HG03558 (cell line): Measurements from ENCODE around the gene AUNIP.

Experiments
- ATAC-seq: cut with Tn5 transposase; IDR thresholded peaks from one replicate; pipeline ENCODE4 v1.9.1; 2021; ENCODE audit warnings: moderate number of reproducible peaks; ENCODE audit not compliant: unreplicated experiment; ENCODE audit errors: extremely low read depth

AUNIP gene

DNA sequence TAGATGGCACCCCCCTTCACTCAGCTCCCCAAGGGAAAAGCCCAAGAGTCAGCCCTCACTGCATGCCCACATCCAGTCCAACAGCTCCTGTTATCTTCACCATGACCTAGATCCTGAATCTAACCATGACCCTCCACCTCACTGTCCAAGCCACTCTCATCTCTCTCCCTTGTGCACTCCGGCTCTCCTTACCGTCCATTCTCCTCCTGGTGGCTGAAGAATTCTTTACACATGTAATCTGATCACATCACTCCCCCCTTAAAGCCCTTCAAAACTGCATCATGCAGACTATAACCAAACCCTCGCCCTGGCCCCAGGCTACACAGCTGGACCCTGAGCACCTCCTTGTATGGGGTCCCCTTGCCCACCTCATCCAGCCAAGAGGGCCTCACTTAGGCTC is 30.2 kb upstream of the AUNIP start:
- no peak for ATAC-seq

DNA sequence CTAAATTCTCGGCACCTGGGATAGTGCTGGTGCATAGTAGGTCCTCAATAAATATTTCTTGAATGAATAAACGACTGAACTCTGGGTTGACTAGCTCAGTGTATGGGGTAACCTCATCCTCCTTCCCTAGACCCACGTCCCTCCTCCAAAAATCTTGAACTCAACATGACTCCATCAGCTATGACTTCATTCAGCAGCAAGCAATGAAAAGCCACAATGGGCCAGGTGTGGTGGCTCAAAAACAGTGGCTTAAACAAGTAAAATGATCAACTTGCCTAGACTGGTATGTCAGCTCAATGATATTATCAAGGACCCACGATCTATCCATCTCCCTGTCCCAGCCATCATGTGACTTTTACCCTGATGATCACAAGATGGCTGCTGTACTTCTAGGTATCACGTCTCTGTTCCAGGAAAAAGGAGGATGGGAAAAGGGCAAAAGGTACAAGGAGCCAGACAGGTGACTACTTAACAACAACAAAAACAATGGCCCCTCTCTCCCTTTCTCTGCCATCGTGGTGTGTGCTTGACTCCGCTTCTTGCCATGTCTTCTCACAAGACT is 29.2 kb upstream of the AUNIP start:
- ATAC-seq: no peak

DNA sequence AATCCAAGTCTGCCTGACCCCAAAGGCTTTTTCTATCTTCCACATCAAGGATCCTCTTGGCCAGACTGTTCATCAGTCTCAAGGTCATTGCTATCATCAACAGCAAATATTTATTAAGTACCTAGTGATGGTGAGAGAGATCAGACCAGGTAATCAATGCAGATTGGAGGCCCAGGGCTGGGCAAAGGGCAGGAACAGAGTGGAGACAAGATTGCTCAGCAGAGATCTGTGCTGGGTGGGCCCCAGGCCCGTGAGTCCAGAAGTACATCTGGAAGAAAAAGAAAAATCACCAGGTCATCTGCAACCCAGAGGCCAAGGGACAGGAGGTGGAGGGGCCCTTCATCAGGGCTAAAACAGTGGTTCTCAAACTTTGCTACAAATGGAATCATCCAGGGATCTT is 26.3 kb upstream of the AUNIP start:
- no peak for ATAC-seq

DNA sequence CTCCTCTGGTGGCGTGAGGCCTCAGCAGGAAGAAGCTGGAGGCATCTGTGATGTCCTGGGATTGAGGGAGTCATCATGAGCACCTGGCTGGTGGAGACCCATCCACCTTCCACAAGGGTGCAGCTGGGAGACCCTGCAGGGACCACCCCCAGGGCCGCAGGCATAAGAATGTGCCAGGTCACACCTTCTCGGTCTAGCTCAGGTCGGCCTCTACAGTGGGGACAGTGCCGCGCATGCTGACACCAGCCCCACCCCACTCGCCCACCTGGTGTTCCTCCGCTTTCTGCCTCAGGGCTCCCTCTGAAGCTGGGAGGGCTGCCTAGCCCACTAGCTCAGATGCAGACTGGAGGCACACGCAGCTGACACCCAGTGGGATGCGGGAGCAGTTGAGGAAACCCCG is 22.0 kb upstream of the AUNIP start:
- ATAC-seq: no peak

DNA sequence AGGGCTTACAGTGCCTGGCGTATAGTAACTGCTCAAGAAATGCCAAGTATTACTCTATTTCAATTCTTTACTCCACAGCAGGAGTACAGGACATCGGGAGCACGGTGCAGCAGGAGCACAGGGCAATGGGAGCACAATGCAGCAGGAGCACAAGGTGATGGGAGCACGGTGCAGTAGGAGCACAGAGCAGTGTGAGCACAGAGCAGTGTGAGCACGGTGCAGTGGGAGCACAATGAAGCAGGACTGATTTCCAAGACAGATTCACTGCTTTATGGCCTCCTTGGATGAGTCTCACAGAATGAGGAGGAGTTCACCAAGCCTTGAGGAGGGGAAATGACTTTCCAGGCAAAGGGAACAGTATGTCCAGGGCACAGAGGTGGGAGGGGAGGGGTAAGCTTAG is 21.3 kb upstream of the AUNIP start:
- ATAC-seq: no peak

DNA sequence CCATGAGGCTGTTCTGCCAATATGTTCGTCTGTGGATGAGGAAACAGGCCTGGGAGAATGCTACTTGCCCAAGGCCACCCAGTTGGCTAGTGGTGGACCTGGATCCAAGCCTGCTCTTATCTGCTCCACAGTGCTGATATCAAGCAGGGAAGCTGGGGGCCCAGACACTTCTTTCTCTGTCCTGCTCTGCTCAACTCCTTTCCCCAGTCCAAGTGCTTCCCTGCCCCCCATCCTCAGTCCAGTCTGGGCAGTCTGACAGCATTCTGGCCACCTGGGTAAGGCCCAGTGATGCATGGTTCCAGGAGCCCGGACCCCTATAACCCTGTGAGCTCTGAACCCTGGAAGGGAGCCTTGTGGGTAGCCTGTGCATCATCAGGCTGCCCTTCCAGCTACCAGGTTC is 20.4 kb upstream of the AUNIP start:
- ATAC-seq: no peak

DNA sequence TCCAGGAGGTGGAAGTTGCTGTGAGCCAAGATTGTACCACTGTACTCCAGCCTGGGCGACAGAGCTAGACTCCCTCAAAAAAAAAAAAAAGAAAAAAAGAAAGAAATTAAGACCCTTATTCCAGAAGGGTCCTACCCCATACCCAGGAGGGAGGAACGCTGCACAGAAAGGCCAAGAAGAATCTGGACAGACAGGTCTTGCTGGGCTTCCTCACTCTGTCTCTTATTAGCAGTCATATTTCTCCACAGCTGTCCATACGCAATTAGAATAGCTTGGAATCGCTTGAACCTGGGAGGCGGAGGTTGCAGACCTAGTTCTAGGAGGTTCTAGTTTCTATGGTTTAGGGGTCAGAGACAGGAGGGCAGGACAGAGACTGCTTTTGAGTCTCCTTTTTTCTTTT is 19.4 kb upstream of the AUNIP start:
- ATAC-seq: no peak

DNA sequence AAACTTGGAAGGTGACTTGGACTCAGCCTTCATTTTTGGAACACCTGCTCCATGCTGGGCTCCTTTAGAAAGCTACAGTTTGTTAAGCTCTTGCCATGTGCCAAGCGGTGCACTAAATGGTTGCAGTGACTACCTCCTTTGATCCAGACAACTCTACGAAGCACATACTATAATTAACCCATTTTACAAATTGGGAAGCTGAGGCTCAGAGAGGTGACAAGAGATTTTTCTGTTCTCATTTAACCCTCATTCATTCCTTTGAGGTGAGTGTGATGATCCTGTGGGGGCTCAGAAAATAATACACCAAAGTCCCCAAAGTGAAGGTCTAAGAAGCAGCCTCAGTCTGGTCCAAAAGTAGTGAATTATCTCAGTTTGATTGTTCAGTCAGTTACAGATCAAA is 17.9 kb upstream of the AUNIP start:
- ATAC-seq: no peak

DNA sequence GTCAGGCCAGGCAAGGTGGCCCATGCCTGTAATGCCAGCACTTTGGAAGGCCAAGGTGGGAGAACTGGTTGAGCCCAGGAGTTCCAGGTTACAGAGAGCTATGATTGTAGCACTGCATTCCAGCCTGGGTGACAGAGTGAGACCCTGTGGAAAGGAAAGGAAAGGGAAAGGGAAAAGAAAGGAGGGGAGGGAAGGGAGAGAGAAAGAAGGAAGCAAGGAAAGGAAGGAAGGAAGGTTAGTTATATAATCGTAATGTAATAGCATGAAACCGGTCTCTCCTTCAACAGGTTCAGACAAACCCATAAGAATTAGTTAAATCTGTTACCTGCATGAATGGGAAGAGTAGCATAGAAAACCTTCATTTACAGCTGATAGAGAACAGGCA is 17.4 kb upstream of the AUNIP start:
- ATAC-seq: no peak

DNA sequence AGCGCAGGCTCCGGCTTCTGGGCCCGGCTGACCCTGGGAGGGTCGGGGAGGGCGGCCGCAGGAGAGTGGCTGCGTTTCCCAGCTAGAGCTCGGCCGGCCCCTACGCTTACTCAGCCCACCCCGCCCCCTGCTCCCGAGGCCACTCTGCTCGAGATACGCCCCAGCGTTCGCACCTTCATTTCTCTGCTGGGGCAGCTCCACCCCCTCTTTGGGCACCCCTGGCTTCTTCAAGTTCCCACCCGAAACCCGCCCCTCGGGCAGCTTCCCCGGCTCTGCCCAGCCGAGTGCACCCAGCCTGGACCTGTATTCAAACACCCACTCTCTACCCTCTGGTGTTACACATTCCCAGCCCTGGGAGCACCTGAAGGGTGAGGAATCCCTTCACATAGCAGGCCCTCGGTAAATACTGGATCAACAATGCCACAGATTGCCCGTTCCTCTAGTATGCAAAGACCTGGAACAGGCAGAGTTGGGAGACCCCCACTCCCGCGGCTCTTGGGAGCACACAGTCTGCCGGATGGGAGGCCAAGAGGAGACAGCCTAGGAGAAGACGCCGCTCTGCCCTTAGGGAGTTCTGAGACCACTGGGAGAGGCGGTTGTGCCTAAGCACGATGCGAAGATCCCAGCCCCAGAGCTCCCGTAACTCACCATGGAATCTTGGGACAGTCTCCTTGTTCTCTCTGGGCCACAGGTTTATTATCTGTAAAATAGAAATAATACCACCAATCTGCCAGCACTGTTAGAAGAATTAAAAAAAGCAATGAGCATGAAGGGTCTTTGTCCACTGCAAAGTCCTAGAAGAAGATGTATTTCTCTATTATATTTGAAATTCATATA is 16.8 kb upstream of the AUNIP start:
- no peak for ATAC-seq

DNA sequence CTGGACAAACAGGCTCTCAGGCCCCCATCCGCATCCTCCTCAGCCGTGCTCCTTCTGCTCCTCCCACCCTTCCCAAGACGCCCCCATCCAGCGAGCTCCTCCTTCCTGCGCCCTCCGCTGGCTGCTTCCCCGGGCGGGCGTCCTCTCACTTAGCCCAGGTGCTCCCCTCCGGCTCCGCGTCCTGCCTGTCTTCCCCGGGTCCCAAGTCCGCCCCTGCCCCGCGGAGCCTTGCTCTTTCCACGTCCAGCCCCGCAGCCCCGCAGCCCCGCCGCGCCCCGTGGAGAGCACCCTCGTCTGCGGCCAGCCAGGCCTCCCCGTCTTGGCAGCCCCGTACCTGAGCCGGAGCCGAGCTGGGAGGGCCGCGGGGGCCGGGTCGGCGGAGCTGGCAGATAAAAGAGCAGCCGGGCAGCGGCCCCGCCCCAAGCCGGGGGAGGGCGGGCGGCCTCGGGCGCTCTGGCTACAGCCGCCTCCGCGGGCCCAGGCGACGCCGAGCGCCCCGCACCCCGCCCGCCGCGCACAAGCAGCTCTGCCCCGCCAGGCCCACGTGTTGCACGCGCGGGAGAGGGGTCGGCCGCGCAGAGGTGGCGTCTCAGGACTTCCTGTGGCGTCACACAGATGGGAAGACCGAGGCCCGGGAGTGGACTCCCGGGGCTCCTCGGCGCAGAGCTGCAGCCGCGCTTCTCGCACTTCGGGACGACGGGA is 16.0 kb upstream of the AUNIP start, which contains the start of gene PAQR7:
Gene PAQR7 (minus strand): TSS at position 555 of the 702 bp plus-strand sequence. CDS start 11,869 bp downstream, outside the sequence.
- ATAC-seq: no peak

DNA sequence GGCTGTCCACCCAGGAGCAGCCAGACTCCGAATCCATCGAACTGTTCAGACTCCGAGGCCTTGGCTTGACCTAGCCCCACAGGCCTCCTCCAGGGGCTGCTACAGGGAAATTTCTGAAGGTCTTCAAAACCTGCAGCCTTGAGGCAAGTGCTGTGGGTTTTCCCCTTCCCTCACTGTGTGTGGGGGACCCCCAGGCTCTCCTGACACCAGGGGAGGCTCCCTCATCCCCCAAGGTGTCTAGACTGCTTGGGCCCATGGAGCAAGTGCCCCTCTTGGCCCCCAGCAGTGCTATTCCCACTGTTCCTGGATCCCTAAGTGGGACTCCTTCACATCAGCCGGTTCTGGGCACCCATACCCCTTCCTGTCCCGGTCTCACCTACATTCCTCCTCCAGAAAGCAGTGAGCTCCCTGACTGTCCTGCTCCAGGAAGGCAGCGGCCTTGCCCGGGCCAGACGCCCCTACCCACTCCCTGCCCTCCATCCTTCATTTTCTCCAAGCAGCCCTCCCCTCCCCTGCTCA is 15.4 kb upstream of the AUNIP start:
- ATAC-seq: no peak

DNA sequence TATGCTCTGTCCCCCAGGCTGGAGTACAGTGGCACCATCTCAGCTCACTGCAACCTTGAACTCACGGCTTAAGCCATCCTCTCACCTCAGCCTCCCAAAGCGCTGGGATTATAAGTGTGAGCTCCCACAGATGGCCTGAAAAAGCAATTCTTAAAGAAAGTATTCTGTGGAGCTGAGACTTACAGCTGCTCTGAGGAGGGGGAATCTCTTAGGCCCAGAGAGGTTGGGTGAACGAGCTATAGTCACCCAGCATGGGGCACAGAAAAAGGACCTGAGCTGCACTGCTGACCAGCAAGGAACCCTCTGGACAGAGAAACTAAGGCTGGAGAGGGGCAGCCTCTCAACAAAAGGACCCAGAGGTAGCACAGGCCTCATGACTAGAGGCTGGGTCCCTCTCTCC is 15.0 kb upstream of the AUNIP start:
- no peak for ATAC-seq

DNA sequence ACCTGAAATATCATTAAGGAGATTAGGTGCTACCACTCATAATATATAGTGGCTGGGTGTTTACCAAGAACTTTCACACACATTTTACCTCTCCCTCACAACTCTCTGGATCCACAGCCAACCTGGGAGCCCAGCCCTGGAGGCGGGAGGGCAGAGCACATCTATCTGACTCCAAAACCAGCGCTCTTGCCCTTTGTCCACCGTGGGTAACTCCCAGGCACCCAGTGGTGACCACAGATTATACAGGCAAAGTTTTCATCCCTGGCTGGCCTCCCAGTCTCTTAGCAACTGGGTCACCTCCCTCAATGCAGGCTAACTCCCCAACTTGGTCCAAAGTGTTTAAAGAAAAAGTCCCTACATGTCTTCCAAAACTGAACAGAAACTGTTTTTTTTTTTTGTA is 13.9 kb upstream of the AUNIP start:
- no peak for ATAC-seq

DNA sequence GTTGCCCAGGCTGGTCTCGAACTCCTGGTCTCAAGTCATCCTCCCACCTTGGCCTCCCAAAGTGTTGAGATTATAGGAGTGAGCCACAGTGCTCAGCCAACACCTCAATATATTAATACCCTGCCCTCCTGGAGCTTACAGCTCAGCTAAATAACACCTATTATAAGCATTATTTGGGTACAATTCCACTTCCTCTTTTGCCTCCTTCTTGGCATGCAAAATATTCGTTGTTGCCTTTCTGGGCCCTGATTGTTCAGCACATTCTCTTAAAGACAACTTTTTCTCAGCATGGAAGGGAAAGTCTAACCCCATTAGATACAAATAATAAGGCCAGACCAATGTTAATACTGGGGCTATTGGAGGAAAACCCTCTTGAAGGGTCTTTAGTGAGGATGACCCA is 13.5 kb upstream of the AUNIP start:
- ATAC-seq: no peak

DNA sequence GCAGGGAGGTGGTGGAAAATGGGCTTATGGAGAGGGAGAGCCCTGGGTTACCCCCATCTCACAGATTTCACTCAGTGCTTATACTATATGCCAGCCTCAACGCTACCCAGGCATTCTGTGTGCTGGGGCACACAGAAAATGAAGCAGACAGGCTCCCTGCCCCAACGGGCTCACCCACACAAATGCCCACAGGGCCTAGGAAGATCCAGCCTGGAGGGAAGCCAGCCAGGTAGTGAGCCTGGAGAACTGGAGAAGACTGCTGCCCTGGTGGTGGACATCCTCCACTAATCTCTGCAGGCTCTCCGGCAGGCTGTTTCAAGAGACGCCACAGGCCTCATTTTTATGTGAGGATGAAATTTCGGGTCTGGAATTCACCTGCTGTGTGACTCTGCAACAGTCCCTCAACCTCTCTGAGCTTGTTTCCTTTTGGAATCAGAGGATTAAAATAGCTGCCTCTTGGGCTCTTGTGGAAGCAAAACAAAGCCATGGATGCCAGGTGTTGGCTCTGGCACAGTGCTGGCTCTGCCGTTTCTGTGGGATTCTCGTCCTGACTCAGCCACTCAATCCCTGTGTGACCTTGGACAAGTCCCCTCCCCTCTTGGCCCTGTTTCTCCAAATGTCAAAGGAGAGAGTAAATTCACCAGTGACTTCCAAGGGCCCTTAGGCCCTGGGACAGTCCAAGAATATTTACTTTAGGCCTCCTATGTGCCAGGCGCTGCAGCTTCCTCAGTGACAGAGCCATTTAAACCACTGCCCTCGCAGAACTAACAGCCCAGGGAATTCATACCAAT is 12.6 kb upstream of the AUNIP start:
- no peak for ATAC-seq

DNA sequence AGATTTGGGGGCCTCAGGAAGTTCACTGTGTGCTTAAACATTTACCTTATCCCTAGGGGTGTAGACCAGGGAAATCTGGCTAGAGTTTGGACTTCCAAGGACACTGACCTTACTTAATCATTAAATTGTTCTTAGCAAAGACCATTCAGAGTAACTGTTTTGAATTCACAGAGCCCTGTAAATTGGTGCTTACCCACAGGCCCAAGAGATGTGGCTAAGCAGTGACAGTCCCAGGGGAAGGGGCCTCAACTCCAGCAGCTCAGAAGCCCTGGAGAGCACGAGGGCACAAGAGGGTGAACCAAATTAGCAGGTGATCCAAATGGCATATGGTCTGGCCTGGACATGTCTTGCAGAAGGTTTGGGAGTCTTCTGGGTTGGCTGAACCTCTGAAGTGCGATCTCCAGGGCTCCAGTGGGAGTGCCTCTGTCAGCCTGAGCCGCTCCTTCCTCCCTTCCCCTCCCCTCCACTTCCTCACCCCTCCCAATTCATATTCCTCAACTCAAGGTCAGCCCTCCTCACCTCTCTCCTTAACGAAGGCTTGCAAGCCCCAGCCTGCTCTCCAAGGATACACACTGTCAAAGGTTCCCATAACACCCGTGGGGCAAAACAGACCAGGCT is 11.9 kb upstream of the AUNIP start:
- ATAC-seq: no peak

DNA sequence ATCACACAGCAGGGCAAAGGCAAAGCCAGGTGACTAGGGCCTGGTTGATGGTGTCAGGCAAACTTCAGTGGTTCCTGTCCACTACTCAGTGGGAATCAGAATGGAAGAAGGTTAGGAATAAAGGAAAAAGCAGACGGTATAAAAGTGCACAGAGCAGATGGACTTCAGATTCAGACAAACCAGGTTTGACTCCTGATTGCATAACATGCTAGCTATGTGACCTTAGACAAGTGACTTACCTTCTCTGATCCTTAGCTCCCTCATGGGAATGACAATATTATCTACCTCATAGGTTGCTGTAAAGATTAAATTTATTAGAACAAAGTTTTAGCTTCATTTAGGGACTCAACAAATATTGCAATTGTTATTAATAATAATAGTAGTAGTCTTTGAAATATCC is 11.4 kb upstream of the AUNIP start:
- no peak for ATAC-seq

DNA sequence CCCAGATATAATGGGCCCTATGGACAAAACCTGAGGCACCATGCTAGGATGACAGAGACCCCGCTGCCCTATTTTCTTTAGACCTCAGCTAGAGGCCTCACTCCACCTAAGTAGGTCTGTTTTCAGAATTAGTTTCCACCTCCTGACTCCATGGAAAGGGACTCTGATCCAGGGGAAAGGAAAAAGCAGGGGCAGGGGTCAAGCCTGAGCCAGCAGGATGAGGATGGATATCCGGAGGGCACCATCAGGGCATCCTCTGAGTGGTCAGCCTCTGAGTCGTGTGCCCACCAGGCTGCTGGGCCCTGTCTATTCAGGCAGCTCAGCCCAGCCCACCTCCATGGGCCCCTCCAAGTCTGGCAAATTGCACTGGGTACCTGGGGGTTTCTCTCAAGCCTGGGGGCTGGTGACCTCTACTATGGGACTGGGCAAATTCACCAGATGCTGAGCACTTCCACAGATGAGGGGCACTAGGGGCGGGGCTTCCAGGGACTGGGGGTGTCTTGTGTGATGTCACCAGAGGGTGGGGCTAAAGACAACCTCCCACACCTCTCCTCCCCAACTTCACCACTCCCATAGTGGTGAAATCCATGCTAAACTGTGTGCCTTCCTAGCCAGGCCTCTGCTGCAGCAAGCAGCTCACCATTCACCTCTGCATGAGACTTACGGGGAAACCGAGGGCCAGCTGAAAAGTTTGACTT is 10.8 kb upstream of the AUNIP start:
- no peak for ATAC-seq
